DMS79 (cell line): Measurements from ENCODE around the gene SDF2L1.
"Not testable (repeated sequence)": the region's sequence is repeated elsewhere in the genome, so short reads cannot be mapped to it uniquely, and the experiment has no call there.

ENCODE experiments used
- DNase-seq: peaks from one replicate; lab custom pipeline; 2025; lab: John Stamatoyannopoulos, UW

The SDF2L1 gene

GRCh38 chr22:21686634-21687393, 44.7 kb downstream of the SDF2L1 start:
- DNase-seq, result no peak

DNA sequence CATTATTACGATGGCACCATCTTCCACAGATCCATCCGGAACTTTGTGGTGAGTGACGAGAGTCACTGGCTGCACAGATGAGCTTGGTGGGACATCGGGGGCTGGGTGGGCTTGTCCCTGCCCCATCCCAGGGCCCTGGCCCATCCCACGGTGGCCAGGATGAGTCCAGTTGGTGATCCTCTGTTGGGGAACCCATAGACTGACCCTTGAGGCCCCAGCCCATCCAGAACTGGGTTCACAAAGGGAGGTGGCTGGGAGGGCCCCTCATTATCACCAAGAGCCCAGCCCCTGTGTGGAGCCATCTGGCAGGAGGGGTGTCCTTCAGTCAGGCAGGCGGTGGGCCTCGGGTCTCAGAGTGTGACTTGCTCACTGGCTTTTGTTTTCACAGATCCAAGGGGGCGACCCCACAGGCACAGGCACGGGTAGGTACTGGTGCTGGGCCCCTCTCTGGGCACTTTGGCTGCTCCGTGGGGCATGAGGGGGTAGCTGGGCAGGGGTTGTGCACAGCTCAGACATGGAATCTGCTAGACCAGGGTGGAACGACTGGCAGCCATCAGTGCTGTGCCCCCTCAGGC, 45.7 kb downstream of the SDF2L1 start:
- DNase-seq, result no peak

DNA sequence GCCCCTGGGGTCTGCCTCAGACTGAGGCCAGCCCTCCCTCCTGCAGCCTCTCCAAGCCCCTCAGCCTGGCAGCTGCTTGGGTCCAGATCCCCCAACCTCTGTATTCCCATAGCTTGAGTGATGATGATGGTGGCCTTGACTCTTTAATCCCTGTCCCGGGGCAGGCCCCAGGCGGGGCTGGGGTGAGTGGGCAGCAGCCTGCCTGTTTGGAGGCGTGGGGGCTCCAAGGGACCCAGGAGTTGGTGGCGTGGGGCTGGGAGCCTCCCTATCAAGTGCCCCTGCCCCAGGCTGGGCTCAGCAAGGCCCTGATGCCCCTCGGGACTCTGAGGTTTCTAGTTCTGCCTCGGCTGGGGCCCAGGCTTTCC, 46.2 kb downstream of the SDF2L1 start:
- no peak for DNase-seq

DNA sequence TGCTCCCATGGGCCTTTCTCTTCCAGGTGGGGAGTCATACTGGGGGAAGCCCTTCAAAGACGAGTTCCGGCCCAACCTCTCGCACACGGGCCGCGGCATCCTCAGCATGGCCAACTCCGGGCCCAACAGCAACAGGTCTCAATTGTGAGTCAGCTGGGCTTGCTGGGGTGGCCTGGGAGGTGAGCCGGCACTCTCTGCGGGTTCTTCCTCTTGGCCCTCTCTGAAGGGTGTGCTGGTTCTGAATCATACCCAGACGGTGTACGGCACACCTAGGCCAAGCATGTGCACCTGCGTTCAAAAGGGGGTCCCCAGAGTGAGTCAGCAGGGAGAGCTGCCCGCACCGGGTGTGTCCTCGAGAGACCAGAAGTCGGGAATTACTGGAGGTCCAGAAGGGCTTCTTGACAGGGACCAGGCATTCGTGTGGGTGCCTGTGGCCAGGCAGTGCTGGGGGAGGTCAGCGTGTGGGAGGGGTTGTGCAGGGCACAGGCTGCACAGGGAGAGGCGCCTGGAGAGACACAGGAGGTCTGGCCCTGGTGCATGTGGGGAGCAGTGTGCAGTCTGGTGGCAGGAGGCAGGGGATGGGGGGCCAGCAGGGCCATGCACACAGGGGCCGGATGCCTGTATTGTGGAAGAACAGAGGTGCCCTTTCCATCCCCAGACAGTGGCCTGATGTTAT, 46.7 kb downstream of the SDF2L1 start:
- no peak for DNase-seq

DNA sequence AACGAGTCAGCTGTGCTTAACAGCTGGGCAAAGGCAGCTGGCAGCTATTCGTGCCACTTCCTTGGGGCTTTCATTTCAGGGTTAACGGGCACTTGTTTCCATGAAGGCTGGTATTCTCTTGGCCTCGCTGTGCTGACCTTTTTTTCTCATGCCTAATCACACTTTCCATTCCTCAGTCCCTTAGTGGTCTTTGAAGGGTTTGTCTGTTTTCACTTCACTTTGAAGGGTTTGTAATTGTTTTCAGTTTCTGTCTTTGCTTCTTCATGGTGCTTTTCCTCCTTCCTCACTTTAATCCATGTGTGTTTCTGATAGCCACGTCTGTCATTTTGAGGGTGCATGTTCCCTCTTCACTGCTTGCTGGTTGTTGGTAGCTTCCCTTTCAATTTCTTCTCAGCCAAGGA, 48.3 kb downstream of the SDF2L1 start:
- no peak for DNase-seq

GRCh38 chr22:21691816-21692215, 49.7 kb downstream of the SDF2L1 start:
- DNase-seq, result no peak

GRCh38 chr22:21692856-21693255, 50.8 kb downstream of the SDF2L1 start:
- DNase-seq, result not testable (repeated sequence)

GRCh38 chr22:21693333-21693998, 51.4 kb downstream of the SDF2L1 start:
- no peak for DNase-seq
